Caco-2 (cell line): ENCODE results near the gene FRMD1. TPM values are rescaled to one million over a fixed set of nuclear protein-coding genes. Genes with fewer than 3 reads are reported as not detected.

Source experiments
- BruUV-seq: library from RNA; stranded (reverse); fragments of 400-500 nt; replicated peaks from 2 replicates; lab custom pipeline; 2021; lab: Mats Ljungman, UMichigan
- CTCF ChIA-PET: fragments of 300-600 bp; sonication (Branson Sonifier 250); formaldehyde crosslinking; loops from one replicate; lab custom pipeline; 2022; ENCODE audit warnings: antibody characterized with exemption; lab: Charles Lee
- POLR2A ChIA-PET: fragments of 300-600 bp; sonication (Branson Sonifier 250); formaldehyde crosslinking; loops from one replicate; lab custom pipeline; 2022; ENCODE audit warnings: antibody characterized with exemption; lab: Charles Lee
- DNase-seq, 2 experiments: peaks; one replicate each; pipeline versions ENCODE4 v3.0.0 to v3.0.0-alpha.2; 2020 to 2022
- H3K27me3 ChIP-seq: replicated peaks from 2 replicates; pipeline ENCODE4 v1.6.0; 2011; ENCODE audit warnings: low read length; ENCODE audit not compliant: control insufficient read depth, insufficient read depth
- H3K36me3 ChIP-seq: 2 replicates; pipeline ENCODE4 v1.5.1; 2011; ENCODE audit warnings: low read length; ENCODE audit not compliant: control insufficient read depth, insufficient read depth
- H3K4me1 ChIP-seq: fragments of 250-450 bp; sonication (Bioruptor Pico); 2 replicates; pipeline ENCODE4 v1.5.1; 2020; ENCODE audit warnings: mild to moderate bottlenecking
- H3K4me3 ChIP-seq: 2 replicates; pipeline ENCODE4 v1.5.1; 2011; ENCODE audit warnings: low read depth, mild to moderate bottlenecking, control low read depth, low read length
- H3K9me3 ChIP-seq: fragments of 250-450 bp; sonication (Bioruptor Pico); 2 replicates; pipeline ENCODE4 v1.5.1; 2020; ENCODE audit warnings: mild to moderate bottlenecking, moderate library complexity
- H3K27ac Mint-ChIP-seq: one replicate; pipeline ENCODE4 v1.8.0; 2022; ENCODE audit warnings: mixed read lengths; ENCODE audit not compliant: unreplicated experiment
- H3K27me3 Mint-ChIP-seq: one replicate; pipeline ENCODE4 v1.8.0; 2022; ENCODE audit warnings: mixed read lengths; ENCODE audit not compliant: insufficient read depth, unreplicated experiment
- H3K36me3 Mint-ChIP-seq: one replicate; pipeline ENCODE4 v1.8.0; 2022; ENCODE audit warnings: mild to moderate bottlenecking, mixed read lengths; ENCODE audit not compliant: insufficient read depth, unreplicated experiment
- H3K4me1 Mint-ChIP-seq: one replicate; pipeline ENCODE4 v1.8.0; 2022; ENCODE audit warnings: low read depth, mixed read lengths; ENCODE audit not compliant: unreplicated experiment
- H3K4me3 Mint-ChIP-seq: one replicate; pipeline ENCODE4 v1.8.0; 2022; ENCODE audit warnings: mild to moderate bottlenecking, moderate library complexity, mixed read lengths; ENCODE audit not compliant: unreplicated experiment
- H3K9me3 Mint-ChIP-seq: one replicate; pipeline ENCODE4 v1.8.0; 2022; ENCODE audit warnings: mixed read lengths; ENCODE audit not compliant: unreplicated experiment
- intact Hi-C: fragments of 100-400 bp; cut with micrococcal nuclease; formaldehyde crosslinking; loops from one replicate; pipeline ENCODE4 v1.10.0; 2022; ENCODE audit not compliant: unreplicated experiment
- total RNA-seq: library from RNA; stranded (reverse); gene quantifications from 2 replicates; pipeline ENCODE4 v1.2.3, GENCODE V29; 2022
- TF ChIP-seq, protein P1 (sequence below), 2 experiments: fragments of 200-600 bp in 1 of 2; IDR thresholded peaks; 1 replicate in 1 of 2; 2 replicates in 1 of 2; pipeline versions ENCODE4 v1.5.1 to v1.8.0; 2011 to 2022; ENCODE audit warnings: antibody characterized with exemption in 1 of 2, control low read depth in 1 of 2, inconsistent platforms in 1 of 2, low read depth in 1 of 2, low read length in 1 of 2, mild to moderate bottlenecking in 1 of 2, moderate library complexity in 1 of 2; ENCODE audit not compliant: insufficient read depth in 1 of 2, severe bottlenecking in 1 of 2, unreplicated experiment in 1 of 2

Gene FRMD1
- total RNA-seq, 1 experiment from 2014 or later, result 0.14 TPM

DNA sequence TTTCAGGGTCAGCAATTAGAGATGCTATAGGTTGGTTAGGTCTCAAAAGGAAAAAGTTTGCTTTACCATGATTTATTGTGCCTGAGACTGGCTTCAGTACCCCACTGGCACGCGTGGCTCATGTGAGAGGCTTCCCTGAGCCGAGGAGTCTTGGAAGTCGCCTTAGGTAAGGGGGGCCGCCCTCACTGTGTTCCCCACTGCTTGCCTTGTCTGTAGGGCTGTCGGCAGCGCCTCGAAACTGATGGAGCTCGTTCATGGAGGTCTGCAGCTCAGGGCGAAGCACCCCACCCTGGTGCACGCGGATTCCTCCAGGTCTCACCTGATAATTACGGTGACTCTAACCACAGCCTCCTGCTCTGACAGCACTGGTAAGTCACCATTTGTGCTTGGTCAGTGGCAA is 39.2 kb downstream of the FRMD1 start:
- ChIA-PET POLR2A (no interaction called here), CTCF (no interaction called here)
- Histone ChIP-seq H3K27me3 (no peaks in the 10 kb centered on the region), H3K4me1 (peaks cover 7% of the 10 kb centered on the region; the same call in 1 of the 2 replicates), H3K9me3 (peaks cover 36% of the 10 kb centered on the region), H3K4me3 (no peak overlapping the region), H3K36me3 (no peaks in the 10 kb centered on the region)
- TF ChIP-seq, protein P1, sequence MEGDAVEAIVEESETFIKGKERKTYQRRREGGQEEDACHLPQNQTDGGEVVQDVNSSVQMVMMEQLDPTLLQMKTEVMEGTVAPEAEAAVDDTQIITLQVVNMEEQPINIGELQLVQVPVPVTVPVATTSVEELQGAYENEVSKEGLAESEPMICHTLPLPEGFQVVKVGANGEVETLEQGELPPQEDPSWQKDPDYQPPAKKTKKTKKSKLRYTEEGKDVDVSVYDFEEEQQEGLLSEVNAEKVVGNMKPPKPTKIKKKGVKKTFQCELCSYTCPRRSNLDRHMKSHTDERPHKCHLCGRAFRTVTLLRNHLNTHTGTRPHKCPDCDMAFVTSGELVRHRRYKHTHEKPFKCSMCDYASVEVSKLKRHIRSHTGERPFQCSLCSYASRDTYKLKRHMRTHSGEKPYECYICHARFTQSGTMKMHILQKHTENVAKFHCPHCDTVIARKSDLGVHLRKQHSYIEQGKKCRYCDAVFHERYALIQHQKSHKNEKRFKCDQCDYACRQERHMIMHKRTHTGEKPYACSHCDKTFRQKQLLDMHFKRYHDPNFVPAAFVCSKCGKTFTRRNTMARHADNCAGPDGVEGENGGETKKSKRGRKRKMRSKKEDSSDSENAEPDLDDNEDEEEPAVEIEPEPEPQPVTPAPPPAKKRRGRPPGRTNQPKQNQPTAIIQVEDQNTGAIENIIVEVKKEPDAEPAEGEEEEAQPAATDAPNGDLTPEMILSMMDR (IDR thresholded peaks at IDR 0.05; ENCODE audit: insufficient read depth in 1 of 2, low read depth in 1 of 2, low read length in 1 of 2, severe bottlenecking in 1 of 2, unreplicated experiment in 1 of 2), result no peak
- no peaks in the 10 kb centered on the region for H3K27me3 Mint-ChIP-seq
- H3K4me1 Mint-ChIP-seq, result no peaks in the 10 kb centered on the region
- BruUV-seq, result no TSS peak
- DNase-seq, result peak in 1 of 2 experiments; percentile 45
- no peak overlapping the region for H3K27ac Mint-ChIP-seq
- peaks cover 29% of the 10 kb centered on the region for H3K9me3 Mint-ChIP-seq
- no peak overlapping the region for H3K4me3 Mint-ChIP-seq
- H3K36me3 Mint-ChIP-seq, result no peaks in the 10 kb centered on the region
- intact Hi-C loops, result no loop called here

DNA sequence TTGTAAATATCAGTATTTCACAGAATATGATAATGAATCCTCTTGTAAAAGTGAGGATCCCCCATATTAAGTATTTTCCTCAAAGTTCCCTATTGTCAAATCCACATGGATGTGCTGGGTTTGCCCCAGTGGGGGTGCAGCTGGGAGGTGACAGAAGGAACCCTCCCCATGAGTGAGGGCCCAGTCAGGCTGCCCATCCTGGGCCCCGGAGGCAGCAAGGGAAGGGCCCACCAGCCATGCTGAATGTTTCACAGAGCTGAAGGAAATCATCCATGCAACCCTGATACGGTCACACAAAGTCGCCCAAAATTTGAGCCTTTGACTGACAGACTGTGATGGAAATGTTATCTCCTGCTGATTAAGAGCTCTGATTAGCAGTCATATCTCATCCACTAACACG is 39.7 kb downstream of the FRMD1 start:
- no peaks in the 10 kb centered on the region for H3K27me3 Mint-ChIP-seq

GRCh38 chr6:168038576-168039140 is 40.4 kb downstream of the FRMD1 start:
- Mint-ChIP-seq H3K36me3 (no peaks in the 10 kb centered on the region), H3K4me3 (no peak overlapping the region), H3K27ac (no peak overlapping the region), H3K9me3 (peaks cover 29% of the 10 kb centered on the region), H3K4me1 (no peaks in the 10 kb centered on the region), H3K27me3 (no peaks in the 10 kb centered on the region)
- H3K9me3 ChIP-seq, result peaks cover 36% of the 10 kb centered on the region
- BruUV-seq, result no TSS peak
- POLR2A ChIA-PET, result no interaction called here
- CTCF ChIA-PET, result no interaction called here
- no peak for DNase-seq
- H3K4me1 ChIP-seq, result peaks cover 8% of the 10 kb centered on the region; the same call in 1 of the 2 replicates
- TF ChIP-seq, protein P1 (IDR thresholded peaks at IDR 0.05; ENCODE audit: insufficient read depth in 1 of 2, low read depth in 1 of 2, low read length in 1 of 2, severe bottlenecking in 1 of 2, unreplicated experiment in 1 of 2), result no peak
- H3K4me3 ChIP-seq, result no peak overlapping the region
- no peaks in the 10 kb centered on the region for H3K27me3 ChIP-seq
- no peaks in the 10 kb centered on the region for H3K36me3 ChIP-seq
- intact Hi-C loops, result no loop called here

More for the DNA sequence above, 39.7 kb downstream of the FRMD1 start:
- Histone ChIP-seq H3K36me3 (no peaks in the 10 kb centered on the region), H3K9me3 (peaks cover 36% of the 10 kb centered on the region), H3K4me1 (peaks cover 8% of the 10 kb centered on the region; the same call in 1 of the 2 replicates), H3K27me3 (no peaks in the 10 kb centered on the region), H3K4me3 (no peak overlapping the region)
- no TSS peak for BruUV-seq
- no peak for DNase-seq
- H3K4me1 Mint-ChIP-seq, result no peaks in the 10 kb centered on the region
- TF ChIP-seq, protein P1 (IDR thresholded peaks at IDR 0.05; ENCODE audit: insufficient read depth in 1 of 2, low read depth in 1 of 2, low read length in 1 of 2, severe bottlenecking in 1 of 2, unreplicated experiment in 1 of 2), result no peak
- ChIA-PET POLR2A (no interaction called here), CTCF (no interaction called here)
- no peaks in the 10 kb centered on the region for H3K36me3 Mint-ChIP-seq
- H3K9me3 Mint-ChIP-seq, result peaks cover 29% of the 10 kb centered on the region
- no peak overlapping the region for H3K4me3 Mint-ChIP-seq
- intact Hi-C loops, result no loop called here
- no peak overlapping the region for H3K27ac Mint-ChIP-seq
